HepG2 (cell line): ENCODE data around the gene DTYMK. TPM values are rescaled to one million over a fixed set of nuclear protein-coding genes. Genes with fewer than 3 reads are reported as not detected.
A peak's percentile ranks its signal among the peaks of the same experiment; 100 is the strongest.

Experiments
- AGO2 ChIP-seq: fragments of 200-400 bp; formaldehyde crosslinking; optimal IDR thresholded peaks from 2 replicates; pipeline ENCODE3; 2017; ENCODE audit warnings: mild to moderate bottlenecking, low read depth, low read length, moderate library complexity
- CCAR2 ChIP-seq: fragments of 200-400 bp; formaldehyde crosslinking; optimal IDR thresholded peaks from 2 replicates; pipeline ENCODE3; 2018; ENCODE audit warnings: low read depth, mild to moderate bottlenecking, low read length, moderate library complexity
- HNRNPK ChIP-seq: fragments of 200-400 bp; formaldehyde crosslinking; IDR thresholded peaks from 2 replicates; pipeline ENCODE4 v1.6.1; 2018; ENCODE audit warnings: low read length, low read depth, moderate library complexity, mild to moderate bottlenecking; ENCODE audit not compliant: poor library complexity, severe bottlenecking
- MEF2D ChIP-seq: sonication (generic); formaldehyde crosslinking; IDR thresholded peaks from 2 replicates; pipeline ENCODE4 v1.5.1; 2020; ENCODE audit warnings: mild to moderate bottlenecking, missing genetic modification reagents
- PCBP2 ChIP-seq: fragments of 200-400 bp; formaldehyde crosslinking; optimal IDR thresholded peaks from 2 replicates; pipeline ENCODE3; 2018; ENCODE audit warnings: low read length, low read depth; ENCODE audit not compliant: poor library complexity, severe bottlenecking
- RBAK ChIP-seq: sonication (generic); formaldehyde crosslinking; IDR thresholded peaks from 2 replicates; pipeline ENCODE4 v1.5.1; 2020; ENCODE audit warnings: mild to moderate bottlenecking, missing genetic modification reagents
- ZNF318 ChIP-seq: sonication (generic); formaldehyde crosslinking; IDR thresholded peaks from 2 replicates; pipeline ENCODE4 v1.4.0; 2020; ENCODE audit warnings: mild to moderate bottlenecking, missing genetic modification reagents
- polyA plus RNA-seq, 8 experiments: library from polyadenylated mRNA; depleted of rRNA in 3 of 8; stranded (reverse) in 7 of 8; unstranded in 1 of 8; fragments of >200 nt; fragmentation: Illumina TruSeq in 4 of 8; extraction: Trizol in 4 of 8; gene quantifications; 2 replicates each; pipeline versions ENCODE4 v1.2.1 to v1.2.3, GENCODE V29; 2011 to 2016; ENCODE audit warnings: low read depth in 4 of 8, missing spikeins in 1 of 8, mixed read lengths in 1 of 8; ENCODE audit not compliant: insufficient read depth in 1 of 8
- total RNA-seq, 5 experiments: library from RNA; depleted of rRNA; stranded (reverse); fragments of >200 nt; fragmentation: Illumina TruSeq; extraction: Trizol; gene quantifications; 2 replicates each; pipeline ENCODE4 v1.2.3, GENCODE V29; 2016; ENCODE audit warnings: low read depth in 1 of 5
- TF ChIP-seq, protein P1 (sequence below): sonication (generic); formaldehyde crosslinking; IDR thresholded peaks from 2 replicates; pipeline ENCODE4 v1.8.0; 2022; ENCODE audit warnings: mild to moderate bottlenecking, missing genetic modification reagents, moderate library complexity
- TF ChIP-seq, protein P2 (sequence below): IDR thresholded peaks from 2 replicates; pipeline ENCODE4 v1.4.0; 2020; ENCODE audit warnings: mild to moderate bottlenecking, missing genetic modification reagents
- TF ChIP-seq, protein P3 (sequence below): sonication (generic); formaldehyde crosslinking; IDR thresholded peaks from 2 replicates; pipeline ENCODE4 v1.4.0; 2020; ENCODE audit warnings: mild to moderate bottlenecking, low read depth, missing genetic modification reagents
- TF ChIP-seq, protein P4 (sequence below): sonication (generic); formaldehyde crosslinking; IDR thresholded peaks from 2 replicates; pipeline ENCODE4 v1.4.0; 2020; ENCODE audit warnings: missing genetic modification reagents, low read depth, mild to moderate bottlenecking, borderline replicate concordance

The DTYMK gene
- total and polyA plus RNA-seq, 2 of the 13 experiments (the other 11 are each of a cell fraction or from before 2014, with no cell fraction given), result 57.5 to 134 TPM

DNA sequence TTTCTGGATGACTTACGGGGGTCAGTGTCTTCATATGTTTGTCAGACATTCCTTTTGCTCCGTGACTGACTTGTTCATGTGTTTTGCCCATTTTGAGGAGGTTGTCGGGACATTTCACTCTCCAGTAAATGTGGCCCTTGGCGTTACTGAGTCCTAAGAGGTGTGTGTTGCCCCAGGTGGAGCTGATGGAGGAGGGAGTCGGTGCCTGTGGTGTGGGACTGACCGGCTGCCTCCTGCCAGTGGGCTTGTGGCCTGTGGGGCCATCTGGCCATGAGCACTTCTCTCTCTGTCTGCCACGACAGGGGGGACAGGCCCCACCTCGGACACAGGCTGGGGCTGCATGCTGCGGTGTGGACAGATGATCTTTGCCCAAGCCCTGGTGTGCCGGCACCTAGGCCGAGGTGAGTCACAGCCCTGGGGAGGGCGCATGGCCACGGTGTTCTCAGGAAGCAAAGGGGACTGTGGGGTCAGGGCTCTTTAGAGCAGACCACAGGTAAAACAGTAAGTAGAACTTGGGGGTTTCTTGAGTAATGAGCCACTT, 33.3 kb downstream of the DTYMK start (continued):
- TF ChIP-seq, protein P1, sequence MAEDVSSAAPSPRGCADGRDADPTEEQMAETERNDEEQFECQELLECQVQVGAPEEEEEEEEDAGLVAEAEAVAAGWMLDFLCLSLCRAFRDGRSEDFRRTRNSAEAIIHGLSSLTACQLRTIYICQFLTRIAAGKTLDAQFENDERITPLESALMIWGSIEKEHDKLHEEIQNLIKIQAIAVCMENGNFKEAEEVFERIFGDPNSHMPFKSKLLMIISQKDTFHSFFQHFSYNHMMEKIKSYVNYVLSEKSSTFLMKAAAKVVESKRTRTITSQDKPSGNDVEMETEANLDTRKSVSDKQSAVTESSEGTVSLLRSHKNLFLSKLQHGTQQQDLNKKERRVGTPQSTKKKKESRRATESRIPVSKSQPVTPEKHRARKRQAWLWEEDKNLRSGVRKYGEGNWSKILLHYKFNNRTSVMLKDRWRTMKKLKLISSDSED (CRISPR knock-in tag), result no peak
- TF ChIP-seq ZNF318 (CRISPR knock-in tag) (no peak), CCAR2 (no peak), RBAK (CRISPR knock-in tag) (peak; percentile 61; the same call in 1 of the 2 replicates), AGO2 (no peak), MEF2D (CRISPR knock-in tag) (peak; percentile 86), PCBP2 (no peak), HNRNPK (no peak)
- TF ChIP-seq, protein P2, sequence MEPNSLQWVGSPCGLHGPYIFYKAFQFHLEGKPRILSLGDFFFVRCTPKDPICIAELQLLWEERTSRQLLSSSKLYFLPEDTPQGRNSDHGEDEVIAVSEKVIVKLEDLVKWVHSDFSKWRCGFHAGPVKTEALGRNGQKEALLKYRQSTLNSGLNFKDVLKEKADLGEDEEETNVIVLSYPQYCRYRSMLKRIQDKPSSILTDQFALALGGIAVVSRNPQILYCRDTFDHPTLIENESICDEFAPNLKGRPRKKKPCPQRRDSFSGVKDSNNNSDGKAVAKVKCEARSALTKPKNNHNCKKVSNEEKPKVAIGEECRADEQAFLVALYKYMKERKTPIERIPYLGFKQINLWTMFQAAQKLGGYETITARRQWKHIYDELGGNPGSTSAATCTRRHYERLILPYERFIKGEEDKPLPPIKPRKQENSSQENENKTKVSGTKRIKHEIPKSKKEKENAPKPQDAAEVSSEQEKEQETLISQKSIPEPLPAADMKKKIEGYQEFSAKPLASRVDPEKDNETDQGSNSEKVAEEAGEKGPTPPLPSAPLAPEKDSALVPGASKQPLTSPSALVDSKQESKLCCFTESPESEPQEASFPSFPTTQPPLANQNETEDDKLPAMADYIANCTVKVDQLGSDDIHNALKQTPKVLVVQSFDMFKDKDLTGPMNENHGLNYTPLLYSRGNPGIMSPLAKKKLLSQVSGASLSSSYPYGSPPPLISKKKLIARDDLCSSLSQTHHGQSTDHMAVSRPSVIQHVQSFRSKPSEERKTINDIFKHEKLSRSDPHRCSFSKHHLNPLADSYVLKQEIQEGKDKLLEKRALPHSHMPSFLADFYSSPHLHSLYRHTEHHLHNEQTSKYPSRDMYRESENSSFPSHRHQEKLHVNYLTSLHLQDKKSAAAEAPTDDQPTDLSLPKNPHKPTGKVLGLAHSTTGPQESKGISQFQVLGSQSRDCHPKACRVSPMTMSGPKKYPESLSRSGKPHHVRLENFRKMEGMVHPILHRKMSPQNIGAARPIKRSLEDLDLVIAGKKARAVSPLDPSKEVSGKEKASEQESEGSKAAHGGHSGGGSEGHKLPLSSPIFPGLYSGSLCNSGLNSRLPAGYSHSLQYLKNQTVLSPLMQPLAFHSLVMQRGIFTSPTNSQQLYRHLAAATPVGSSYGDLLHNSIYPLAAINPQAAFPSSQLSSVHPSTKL, result peak; percentile 81
- TF ChIP-seq, protein P3, sequence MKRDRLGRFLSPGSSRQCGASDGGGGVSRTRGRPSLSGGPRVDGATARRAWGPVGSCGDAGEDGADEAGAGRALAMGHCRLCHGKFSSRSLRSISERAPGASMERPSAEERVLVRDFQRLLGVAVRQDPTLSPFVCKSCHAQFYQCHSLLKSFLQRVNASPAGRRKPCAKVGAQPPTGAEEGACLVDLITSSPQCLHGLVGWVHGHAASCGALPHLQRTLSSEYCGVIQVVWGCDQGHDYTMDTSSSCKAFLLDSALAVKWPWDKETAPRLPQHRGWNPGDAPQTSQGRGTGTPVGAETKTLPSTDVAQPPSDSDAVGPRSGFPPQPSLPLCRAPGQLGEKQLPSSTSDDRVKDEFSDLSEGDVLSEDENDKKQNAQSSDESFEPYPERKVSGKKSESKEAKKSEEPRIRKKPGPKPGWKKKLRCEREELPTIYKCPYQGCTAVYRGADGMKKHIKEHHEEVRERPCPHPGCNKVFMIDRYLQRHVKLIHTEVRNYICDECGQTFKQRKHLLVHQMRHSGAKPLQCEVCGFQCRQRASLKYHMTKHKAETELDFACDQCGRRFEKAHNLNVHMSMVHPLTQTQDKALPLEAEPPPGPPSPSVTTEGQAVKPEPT, result no peak
- TF ChIP-seq, protein P4, sequence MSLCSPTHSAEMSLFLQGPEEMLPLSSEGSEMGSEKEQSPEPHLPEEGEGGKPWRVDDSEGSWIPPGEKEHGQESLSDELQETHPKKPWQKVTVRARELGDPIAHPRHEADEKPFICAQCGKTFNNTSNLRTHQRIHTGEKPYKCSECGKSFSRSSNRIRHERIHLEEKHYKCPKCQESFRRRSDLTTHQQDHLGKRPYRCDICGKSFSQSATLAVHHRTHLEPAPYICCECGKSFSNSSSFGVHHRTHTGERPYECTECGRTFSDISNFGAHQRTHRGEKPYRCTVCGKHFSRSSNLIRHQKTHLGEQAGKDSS (CRISPR knock-in tag), result peak; percentile 94; the same call in 1 of the 2 replicates
